Measurements from ENCODE around the gene EXOC6. TPM values are rescaled to one million over a fixed set of nuclear protein-coding genes. Genes with fewer than 3 reads are reported as not detected.
A peak's percentile ranks its signal among the peaks of the same experiment; 100 is the strongest.

EXOC6 gene
- total RNA-seq, 1 donor from 2014 or later: 12.2 TPM

GRCh38 chr10:93034426-93034825, 186.1 kb downstream of the EXOC6 start:
- Histone ChIP-seq H3K36me3 (no peaks in the 10 kb centered on the region), H3K4me1 (peaks cover 16 to 40% of the 10 kb centered on the region in 2 donors), H3K9me3 (no peaks in the 10 kb centered on the region), H3K27me3 (no peaks in the 10 kb centered on the region), H3K27ac (no peak overlapping the region), H3K4me3 (no peak overlapping the region)
- no peak for DNase-seq (ENCODE audit: low spot score in 2 of 2)
- intact Hi-C loops (cut with DNase I): no loop called here
- TF ChIP-seq, protein P1, sequence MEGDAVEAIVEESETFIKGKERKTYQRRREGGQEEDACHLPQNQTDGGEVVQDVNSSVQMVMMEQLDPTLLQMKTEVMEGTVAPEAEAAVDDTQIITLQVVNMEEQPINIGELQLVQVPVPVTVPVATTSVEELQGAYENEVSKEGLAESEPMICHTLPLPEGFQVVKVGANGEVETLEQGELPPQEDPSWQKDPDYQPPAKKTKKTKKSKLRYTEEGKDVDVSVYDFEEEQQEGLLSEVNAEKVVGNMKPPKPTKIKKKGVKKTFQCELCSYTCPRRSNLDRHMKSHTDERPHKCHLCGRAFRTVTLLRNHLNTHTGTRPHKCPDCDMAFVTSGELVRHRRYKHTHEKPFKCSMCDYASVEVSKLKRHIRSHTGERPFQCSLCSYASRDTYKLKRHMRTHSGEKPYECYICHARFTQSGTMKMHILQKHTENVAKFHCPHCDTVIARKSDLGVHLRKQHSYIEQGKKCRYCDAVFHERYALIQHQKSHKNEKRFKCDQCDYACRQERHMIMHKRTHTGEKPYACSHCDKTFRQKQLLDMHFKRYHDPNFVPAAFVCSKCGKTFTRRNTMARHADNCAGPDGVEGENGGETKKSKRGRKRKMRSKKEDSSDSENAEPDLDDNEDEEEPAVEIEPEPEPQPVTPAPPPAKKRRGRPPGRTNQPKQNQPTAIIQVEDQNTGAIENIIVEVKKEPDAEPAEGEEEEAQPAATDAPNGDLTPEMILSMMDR (IDR thresholded peaks at IDR 0.05): no peak

GRCh38 chr10:93039110-93039509, 190.8 kb downstream of the EXOC6 start:
- H3K27me3 ChIP-seq: no peaks in the 10 kb centered on the region
- no peak overlapping the region for H3K4me3 ChIP-seq
- no peaks in the 10 kb centered on the region for H3K9me3 ChIP-seq
- H3K36me3 ChIP-seq: no peaks in the 10 kb centered on the region
- no peak for DNase-seq (ENCODE audit: low spot score in 2 of 2)
- TF ChIP-seq, protein P1 (IDR thresholded peaks at IDR 0.05): no peak
- no peak overlapping the region for H3K27ac ChIP-seq
- peaks cover 0 to 4% of the 10 kb centered on the region in 2 donors for H3K4me1 ChIP-seq
- intact Hi-C loops (cut with DNase I): no loop called here

GRCh38 chr10:93039721-93040120, 191.4 kb downstream of the EXOC6 start:
- no peak for DNase-seq (ENCODE audit: low spot score in 2 of 2)

GRCh38 chr10:93054486-93054885, 206.2 kb downstream of the EXOC6 start:
- TF ChIP-seq, protein P1 (IDR thresholded peaks at IDR 0.05): no peak
- H3K27ac ChIP-seq: no peak overlapping the region
- no peaks in the 10 kb centered on the region for H3K9me3 ChIP-seq

More at GRCh38 chr10:93039721-93040120, 191.4 kb downstream of the EXOC6 start:
- no peaks in the 10 kb centered on the region for H3K27me3 ChIP-seq
- TF ChIP-seq, protein P1 (IDR thresholded peaks at IDR 0.05): peak in 2 of 3 experiments; percentile 27 to 40
- H3K4me1 ChIP-seq: no peaks in the 10 kb centered on the region
- H3K9me3 ChIP-seq: no peaks in the 10 kb centered on the region
- intact Hi-C loops (cut with DNase I): loop anchor here (5.0 kb wide), 1 partner anchor 32 kb away; no protein-coding TSS in a partner anchor
- no peak overlapping the region for H3K27ac ChIP-seq
- H3K36me3 ChIP-seq: no peaks in the 10 kb centered on the region
- H3K4me3 ChIP-seq: no peak overlapping the region

GRCh38 chr10:93058139-93058538, 209.8 kb downstream of the EXOC6 start:
- no peak overlapping the region for H3K4me3 ChIP-seq
- intact Hi-C loops (cut with DNase I): no loop called here
- peaks cover 12 to 16% of the 10 kb centered on the region in 2 donors for H3K4me1 ChIP-seq
- no peaks in the 10 kb centered on the region for H3K27me3 ChIP-seq
- H3K36me3 ChIP-seq: no peaks in the 10 kb centered on the region
- DNase-seq (ENCODE audit: low spot score in 2 of 2): no peak
- H3K9me3 ChIP-seq: no peaks in the 10 kb centered on the region
- H3K27ac ChIP-seq: no peak overlapping the region
- TF ChIP-seq, protein P1 (IDR thresholded peaks at IDR 0.05): no peak

More at GRCh38 chr10:93054486-93054885, 206.2 kb downstream of the EXOC6 start:
- Histone ChIP-seq H3K4me1 (no peaks in the 10 kb centered on the region), H3K27me3 (no peaks in the 10 kb centered on the region), H3K36me3 (no peaks in the 10 kb centered on the region), H3K4me3 (no peak overlapping the region)
- DNase-seq (ENCODE audit: low spot score in 2 of 2): no peak
- intact Hi-C loops (cut with DNase I): no loop called here
